Measurements from ENCODE around the gene SACS. TPM values are rescaled to one million over a fixed set of nuclear protein-coding genes. Genes with fewer than 3 reads are reported as not detected.
"Not testable (repeated sequence)": the region's sequence is repeated elsewhere in the genome, so short reads cannot be mapped to it uniquely, and the experiment has no call there.

SACS gene
- total RNA-seq, 1 donor from 2014 or later: 143 TPM

DNA sequence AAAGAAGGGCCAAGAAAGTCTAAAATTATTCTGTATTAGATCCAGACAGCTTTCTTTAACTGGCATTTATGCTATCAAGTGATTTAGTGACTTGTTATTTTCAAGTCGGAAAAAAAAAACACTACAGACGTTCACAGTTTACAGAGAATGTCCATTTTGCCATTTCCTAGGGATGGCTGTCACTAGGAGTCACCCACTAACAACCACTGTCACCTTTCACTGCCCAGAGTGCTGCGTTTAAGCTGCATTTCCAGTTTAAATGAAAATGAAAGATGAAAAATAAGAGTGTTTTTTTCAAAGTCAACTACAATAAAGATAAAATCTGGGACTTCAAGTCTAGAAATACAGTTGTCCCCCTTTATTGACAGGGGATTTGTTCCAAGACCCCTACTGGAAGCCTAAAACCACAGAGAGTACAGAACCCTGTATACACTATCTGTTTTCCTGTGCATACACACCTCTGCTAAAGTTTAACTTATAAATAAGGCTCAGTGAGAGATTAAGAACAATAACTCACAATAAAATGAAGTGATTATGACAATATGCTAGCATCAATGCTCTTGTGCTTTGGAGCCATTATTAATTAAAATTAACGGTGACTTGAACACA is 112.5 kb downstream of the SACS start:
- DNase-seq (ENCODE audit: low read depth): no peak

DNA sequence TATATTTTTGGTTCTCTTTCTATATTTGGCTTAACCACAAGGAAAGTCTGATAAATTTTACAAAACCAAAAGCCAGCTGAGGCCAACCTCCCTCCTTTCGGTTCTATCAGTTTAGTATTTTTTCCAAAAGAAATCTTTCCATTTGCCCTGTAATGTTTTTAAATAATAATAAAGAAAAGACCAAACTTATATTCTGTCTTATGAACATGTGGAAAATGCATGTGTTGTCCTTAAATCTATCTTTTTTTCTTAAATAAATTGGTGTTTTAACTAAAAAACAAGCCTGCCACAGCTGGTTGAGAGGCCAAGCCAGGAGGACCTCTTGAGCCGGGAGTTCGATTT is 113.6 kb downstream of the SACS start:
- DNase-seq (ENCODE audit: low read depth): no peak

DNA sequence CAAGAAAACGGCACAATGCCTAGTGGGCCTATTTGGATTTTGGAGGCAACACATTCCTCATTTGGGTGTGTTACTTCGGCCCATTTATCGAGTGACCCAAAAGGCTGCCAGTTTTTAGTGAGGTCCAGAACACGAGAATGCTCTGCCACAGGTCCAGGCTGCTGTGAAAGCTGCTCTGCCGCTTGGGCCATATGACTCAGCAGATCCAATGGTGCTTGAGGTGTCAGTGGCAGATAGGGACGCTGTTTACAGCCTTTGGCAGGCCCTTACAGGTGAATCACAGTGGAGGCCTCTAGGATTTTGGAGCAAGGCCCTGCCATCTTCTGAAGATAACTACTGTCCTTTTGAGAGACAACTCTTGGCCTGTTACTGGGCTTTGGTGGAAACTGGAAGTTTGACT is 118.7 kb downstream of the SACS start:
- not testable (repeated sequence) for DNase-seq (ENCODE audit: low read depth)

DNA sequence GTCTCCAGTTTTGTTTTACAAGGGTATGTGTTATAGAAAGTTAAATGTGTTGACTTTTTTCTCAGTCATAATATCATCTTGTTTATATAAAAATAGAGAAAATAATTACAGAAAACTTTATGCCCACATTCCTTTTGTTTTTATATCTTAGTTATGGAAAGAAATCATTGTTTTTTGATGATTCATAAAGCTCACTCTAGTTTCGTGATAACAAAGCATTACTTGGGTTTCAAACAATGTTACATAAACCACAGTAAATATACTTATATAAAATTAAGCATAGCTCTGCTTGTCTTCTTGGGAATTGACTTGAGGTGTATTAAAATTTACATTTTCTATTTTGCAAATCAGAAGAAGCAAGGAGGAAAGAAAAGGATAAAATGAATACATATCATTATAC is 140.9 kb downstream of the SACS start:
- DNase-seq (ENCODE audit: low read depth): no peak

DNA sequence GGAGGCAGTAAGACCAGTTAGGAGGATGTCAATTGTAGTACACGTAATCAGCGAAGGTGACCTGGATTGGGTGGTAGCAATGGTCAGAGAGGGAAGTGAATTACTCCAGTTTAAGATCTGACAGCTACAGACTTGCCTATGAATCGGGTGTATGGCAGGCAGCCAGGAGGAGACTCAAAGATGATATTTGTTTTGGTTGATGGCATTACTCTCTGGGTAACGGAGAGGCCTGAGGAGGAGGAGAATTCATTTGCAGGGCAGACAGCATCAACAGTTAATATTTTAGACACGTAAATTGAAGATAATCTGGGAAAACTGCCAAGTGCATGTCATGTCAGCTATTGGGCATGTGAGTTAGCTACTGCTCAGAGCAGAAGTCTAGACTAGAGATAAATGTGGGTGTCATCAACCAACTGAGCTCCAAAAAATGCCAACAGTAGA is 143.6 kb downstream of the SACS start:
- peak; percentile 81 for DNase-seq (ENCODE audit: low read depth)

DNA sequence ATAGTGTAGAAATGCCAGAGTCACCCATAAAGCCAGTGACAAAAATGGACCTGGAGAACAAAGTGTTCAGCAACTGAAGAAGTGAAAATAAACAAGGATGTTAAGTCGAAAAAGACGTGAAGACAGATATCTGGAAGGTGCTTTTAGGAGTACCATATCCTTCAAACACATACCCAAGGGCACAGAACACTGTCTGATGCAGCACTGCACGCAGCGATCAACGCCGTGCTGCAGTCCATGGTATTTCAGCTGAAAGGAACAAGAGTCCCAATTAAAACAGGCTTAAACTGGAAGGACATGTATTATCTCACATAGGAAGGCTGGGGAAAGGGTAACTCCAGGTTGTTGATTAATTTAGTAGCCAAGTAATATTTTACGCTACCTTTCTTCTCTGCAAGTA is 144.5 kb downstream of the SACS start:
- DNase-seq (ENCODE audit: low read depth): no peak

DNA sequence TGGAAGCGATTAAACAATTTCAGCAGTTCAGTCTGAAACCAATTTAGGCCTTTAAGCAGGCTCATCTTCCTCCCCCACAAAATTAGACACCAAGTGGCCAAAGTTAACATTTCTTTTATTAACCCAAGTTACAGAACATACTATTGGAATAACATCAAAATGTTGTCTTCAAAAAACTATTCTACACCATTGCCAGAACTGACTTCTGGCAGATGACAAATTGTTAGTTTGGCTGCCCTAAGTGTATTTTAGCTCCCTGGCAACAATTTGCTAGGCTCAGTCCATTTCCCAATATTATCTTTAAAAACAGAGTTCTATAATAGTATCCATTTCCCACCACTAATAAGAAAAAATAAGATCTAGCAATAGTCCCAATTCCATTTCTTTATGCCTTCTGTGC is 144.9 kb downstream of the SACS start:
- peak; percentile 3 for DNase-seq (ENCODE audit: low read depth)

DNA sequence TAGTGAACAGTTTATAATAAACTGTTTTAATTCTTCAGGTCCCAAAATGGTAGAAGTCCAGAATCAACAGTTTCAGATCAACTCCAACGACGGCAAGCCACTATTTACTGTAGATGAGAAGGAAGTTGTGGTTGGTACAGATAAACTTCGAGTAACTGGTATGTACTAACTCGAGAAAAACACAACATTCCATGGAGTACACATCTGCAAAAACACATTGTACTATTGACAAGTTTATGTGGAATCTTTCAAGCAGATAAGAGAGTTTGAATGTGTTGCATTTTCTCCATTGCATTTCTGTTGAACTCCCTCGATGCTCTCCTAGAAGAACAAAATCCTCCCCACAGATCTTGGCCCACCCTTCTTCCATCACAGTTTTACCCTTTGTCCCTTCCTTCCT is 154.2 kb downstream of the SACS start:
- DNase-seq (ENCODE audit: low read depth): no peak

Other genes starting within 250 kb of the SACS start
- 22.7 and 30.5 TPM in 2 replicates for gene TNFRSF19, start 136.7 kb upstream of the SACS start, total RNA-seq